ENCODE results near the gene MESD. TPM values are rescaled to one million over a fixed set of nuclear protein-coding genes. Genes with fewer than 3 reads are reported as not detected.

The MESD gene
- total RNA-seq, 4 donors from 2014 or later: 21.2 to 43.8 (median 35.1) TPM

DNA sequence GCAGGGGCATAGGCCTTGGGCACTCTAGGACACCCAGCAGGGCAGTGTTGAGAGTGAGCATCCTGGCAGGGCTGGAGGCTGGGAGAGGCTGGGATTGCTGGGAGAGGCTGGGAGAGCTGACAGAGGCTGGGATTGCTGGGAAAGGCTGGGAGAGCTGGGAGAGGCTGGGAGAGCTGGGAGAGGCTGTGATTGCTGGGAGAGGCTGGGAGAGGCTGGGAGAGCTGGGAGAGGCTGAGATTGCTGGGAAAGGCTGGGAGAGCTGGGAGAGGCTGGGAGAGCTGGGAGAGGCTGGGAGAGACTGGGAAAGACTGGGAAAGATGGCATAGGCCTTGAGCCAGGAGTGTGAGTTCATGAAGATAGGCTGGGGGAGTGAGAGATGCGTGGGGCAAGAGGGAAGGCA lies 77.8 kb downstream of the MESD start:
- 93 to 100% methylated on average over 1 of the region's 1 CpG for WGBS, 2 donors
- no peaks in the 10 kb centered on the region for H3K4me1 ChIP-seq
- TF ChIP-seq, protein P1, sequence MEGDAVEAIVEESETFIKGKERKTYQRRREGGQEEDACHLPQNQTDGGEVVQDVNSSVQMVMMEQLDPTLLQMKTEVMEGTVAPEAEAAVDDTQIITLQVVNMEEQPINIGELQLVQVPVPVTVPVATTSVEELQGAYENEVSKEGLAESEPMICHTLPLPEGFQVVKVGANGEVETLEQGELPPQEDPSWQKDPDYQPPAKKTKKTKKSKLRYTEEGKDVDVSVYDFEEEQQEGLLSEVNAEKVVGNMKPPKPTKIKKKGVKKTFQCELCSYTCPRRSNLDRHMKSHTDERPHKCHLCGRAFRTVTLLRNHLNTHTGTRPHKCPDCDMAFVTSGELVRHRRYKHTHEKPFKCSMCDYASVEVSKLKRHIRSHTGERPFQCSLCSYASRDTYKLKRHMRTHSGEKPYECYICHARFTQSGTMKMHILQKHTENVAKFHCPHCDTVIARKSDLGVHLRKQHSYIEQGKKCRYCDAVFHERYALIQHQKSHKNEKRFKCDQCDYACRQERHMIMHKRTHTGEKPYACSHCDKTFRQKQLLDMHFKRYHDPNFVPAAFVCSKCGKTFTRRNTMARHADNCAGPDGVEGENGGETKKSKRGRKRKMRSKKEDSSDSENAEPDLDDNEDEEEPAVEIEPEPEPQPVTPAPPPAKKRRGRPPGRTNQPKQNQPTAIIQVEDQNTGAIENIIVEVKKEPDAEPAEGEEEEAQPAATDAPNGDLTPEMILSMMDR (IDR thresholded peaks at IDR 0.05): no peak
- no peak for TF ChIP-seq EP300 (IDR thresholded peaks at IDR 0.05)
- no peak for TF ChIP-seq POLR2A (IDR thresholded peaks at IDR 0.05)
- H3K27ac ChIP-seq: no peak overlapping the region
- H3K9me3 ChIP-seq: peaks cover 0 to 4% (median 0%) of the 10 kb centered on the region in 4 donors
- no peaks in the 10 kb centered on the region for H3K27me3 ChIP-seq
- DNase-seq (ENCODE audit: low spot score in 2 of 2): no peak
- H3K4me3 ChIP-seq: no peak overlapping the region
- H3K36me3 ChIP-seq: peaks cover 0 to 49% (median 0%) of the 10 kb centered on the region in 3 donors

DNA sequence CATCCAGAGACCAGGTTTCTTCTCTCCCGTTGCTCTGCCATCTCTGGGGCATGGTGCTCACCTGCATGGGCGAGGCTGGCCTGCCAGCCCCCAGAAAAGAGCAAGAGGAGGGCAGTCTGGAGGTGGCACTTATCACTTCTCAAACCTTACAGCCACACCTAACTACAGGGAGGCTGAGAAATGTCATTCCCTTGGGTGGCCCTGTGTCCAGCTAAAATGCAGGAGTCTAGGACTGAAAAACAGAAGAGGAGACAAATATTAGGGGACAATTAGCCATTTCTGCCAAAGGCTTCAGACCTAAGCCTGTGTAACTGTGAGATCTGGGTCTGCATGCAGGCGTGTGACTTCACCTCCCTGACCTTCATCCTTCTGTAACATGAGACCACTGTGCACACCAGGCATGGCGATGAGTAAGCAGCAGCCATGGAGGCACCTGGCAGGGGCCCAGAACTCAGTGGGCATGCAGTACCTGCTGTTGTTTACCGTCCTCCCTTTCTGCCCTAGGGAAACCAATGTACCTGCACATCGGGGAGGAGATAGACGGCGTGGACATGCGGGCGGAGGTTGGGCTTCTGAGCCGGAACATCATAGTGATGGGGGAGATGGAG lies 83.4 kb downstream of the MESD start:
- no peaks in the 10 kb centered on the region for H3K27me3 ChIP-seq
- H3K9me3 ChIP-seq: peaks cover 0 to 4% (median 0%) of the 10 kb centered on the region in 4 donors
- peaks cover 0 to 86% (median 0%) of the 10 kb centered on the region in 3 donors for H3K36me3 ChIP-seq
- TF ChIP-seq, protein P1 (IDR thresholded peaks at IDR 0.05): no peak
- H3K27ac ChIP-seq: no peak overlapping the region
- no peak for DNase-seq (ENCODE audit: low spot score in 2 of 2)
- 92 to 95% methylated on average over 11 of the region's 11 CpGs for WGBS, 2 donors
- no peaks in the 10 kb centered on the region for H3K4me1 ChIP-seq
- H3K4me3 ChIP-seq: no peak overlapping the region

DNA sequence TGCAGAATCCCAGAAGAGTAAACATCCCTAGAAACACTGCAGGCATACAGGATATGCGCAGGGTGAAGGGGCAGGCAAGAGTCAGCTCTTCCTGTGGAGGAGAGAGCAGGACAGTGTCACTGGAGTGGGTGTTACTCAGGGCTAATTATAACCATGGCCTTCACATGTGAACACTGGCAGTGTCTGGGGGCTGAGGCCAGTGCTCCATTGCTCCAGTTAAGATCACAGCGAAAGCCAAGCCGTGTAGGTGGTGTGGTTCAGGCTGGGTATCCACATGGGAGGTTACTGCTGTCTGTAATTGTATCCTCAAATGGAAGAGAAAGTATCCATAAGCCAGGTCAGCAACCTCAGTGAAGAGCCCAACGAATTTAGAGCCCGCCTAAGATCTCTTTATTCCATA lies 84.6 kb downstream of the MESD start:
- no peak for TF ChIP-seq POLR2A (IDR thresholded peaks at IDR 0.05)
- TF ChIP-seq, protein P1 (IDR thresholded peaks at IDR 0.05): no peak
- TF ChIP-seq EP300 (IDR thresholded peaks at IDR 0.05): no peak
- H3K9me3 ChIP-seq: peaks cover 0 to 4% (median 0%) of the 10 kb centered on the region in 4 donors
- no peak for DNase-seq (ENCODE audit: low spot score in 2 of 2)
- H3K36me3 ChIP-seq: peaks cover 0 to 76% (median 0%) of the 10 kb centered on the region in 3 donors
- H3K27ac ChIP-seq: no peak overlapping the region
- H3K27me3 ChIP-seq: no peaks in the 10 kb centered on the region
- 63 to 64% methylated on average over 5 of the region's 5 CpGs for WGBS, 2 donors
- no peak overlapping the region for H3K4me3 ChIP-seq
- no peaks in the 10 kb centered on the region for H3K4me1 ChIP-seq

GRCh38 chr15:80902298-80902801 lies 87.3 kb downstream of the MESD start:
- Histone ChIP-seq H3K27me3 (no peaks in the 10 kb centered on the region), H3K4me3 (no peak overlapping the region), H3K27ac (no peak overlapping the region), H3K4me1 (no peaks in the 10 kb centered on the region), H3K9me3 (no peaks in the 10 kb centered on the region), H3K36me3 (peaks cover 0 to 74% (median 0%) of the 10 kb centered on the region in 3 donors)
- TF ChIP-seq EP300 (IDR thresholded peaks at IDR 0.05): no peak
- no peak for DNase-seq (ENCODE audit: low spot score in 2 of 2)
- WGBS, 2 donors: 90 to 92% methylated on average over 10 of the region's 10 CpGs

GRCh38 chr15:80898040-80898439 lies 91.6 kb downstream of the MESD start:
- H3K4me3 ChIP-seq: no peak overlapping the region
- WGBS, 2 donors: 68 to 87% methylated on average over 2 of the region's 2 CpGs
- no peaks in the 10 kb centered on the region for H3K27me3 ChIP-seq
- peaks cover 0 to 16% (median 0%) of the 10 kb centered on the region in 4 donors for H3K4me1 ChIP-seq
- H3K36me3 ChIP-seq: peaks cover 0 to 56% (median 0%) of the 10 kb centered on the region in 3 donors
- H3K27ac ChIP-seq: no peak overlapping the region
- TF ChIP-seq EP300 (IDR thresholded peaks at IDR 0.05): no peak
- TF ChIP-seq, protein P1 (IDR thresholded peaks at IDR 0.05): no peak
- no peak for TF ChIP-seq POLR2A (IDR thresholded peaks at IDR 0.05)
- no peak for DNase-seq (ENCODE audit: low spot score in 2 of 2)
- peaks cover 0 to 11% (median 0%) of the 10 kb centered on the region in 4 donors for H3K9me3 ChIP-seq

Small RNA genes lying within 50 kb of the gene (small RNA-seq; reads per million reads assigned to genes)
- not detected for gene MIR4514

Other genes with a start within 250 kb of the MESD start
- gene CEMIP, start 210.4 kb downstream of the MESD start, total RNA-seq: 1 to 10 TPM in 2 of 4 donors, under 1 TPM in 1, not detected in 1; 0.21 to 1.4 (median 1.2) TPM
- gene TLNRD1, start 11.1 kb upstream of the MESD start, total RNA-seq: 10 to 100 TPM; 18.8 to 46.5 (median 30.0) TPM
- under 1 TPM in 3 of 4 donors, not detected in 1; 0.39 to 0.90 (median 0.63) TPM for gene CFAP161, start 144.5 kb upstream of the MESD start, total RNA-seq
- 10 to 100 TPM; 69.3 to 80.2 (median 75.1) TPM for gene IL16, start 207.1 kb upstream of the MESD start, total RNA-seq